GM18526 (cell line): ENCODE data around the gene TAC4.

ENCODE experiments used
- POLR2A ChIP-seq: IDR thresholded peaks from 3 replicates; pipeline ENCODE4 v1.6.1; 2011; ENCODE audit not compliant: insufficient read length; ENCODE audit errors: extremely low read depth

The TAC4 gene

DNA sequence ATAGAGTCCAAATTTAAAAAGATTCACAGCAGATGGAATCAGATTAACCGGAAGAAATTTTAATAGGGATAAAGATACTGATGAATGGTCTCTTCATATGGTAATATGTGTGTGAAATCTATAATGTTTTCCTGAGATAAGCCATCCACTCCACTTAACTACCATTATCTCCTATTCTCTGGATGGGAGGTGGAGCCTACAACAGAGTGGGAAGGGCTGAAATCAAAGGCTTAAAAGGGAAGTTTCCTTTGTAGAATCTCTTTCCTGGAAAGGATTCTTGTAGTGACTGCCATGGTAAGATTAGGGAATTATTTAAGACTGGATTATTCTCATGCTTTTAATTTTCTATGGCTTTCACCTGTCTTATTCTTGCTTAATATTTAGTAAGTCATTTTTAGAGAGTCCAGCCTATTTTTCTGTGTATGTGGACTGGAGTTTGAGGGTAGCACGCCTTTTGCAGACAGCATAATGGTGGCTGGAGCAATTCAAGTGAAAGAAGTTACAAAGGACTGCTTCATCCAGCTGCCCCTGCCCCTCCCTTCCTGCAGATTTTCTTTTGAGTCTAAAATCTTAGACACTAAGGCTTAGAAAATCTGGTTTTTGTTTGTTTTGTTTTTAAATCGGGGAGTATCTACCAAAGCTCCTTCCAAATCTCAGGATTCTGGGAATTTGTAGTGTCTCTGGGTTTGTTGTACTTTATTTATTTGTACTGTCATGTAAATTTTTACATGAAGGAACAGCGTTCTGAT, 32.9 kb downstream of the TAC4 start:
- TF ChIP-seq POLR2A: no peak

DNA sequence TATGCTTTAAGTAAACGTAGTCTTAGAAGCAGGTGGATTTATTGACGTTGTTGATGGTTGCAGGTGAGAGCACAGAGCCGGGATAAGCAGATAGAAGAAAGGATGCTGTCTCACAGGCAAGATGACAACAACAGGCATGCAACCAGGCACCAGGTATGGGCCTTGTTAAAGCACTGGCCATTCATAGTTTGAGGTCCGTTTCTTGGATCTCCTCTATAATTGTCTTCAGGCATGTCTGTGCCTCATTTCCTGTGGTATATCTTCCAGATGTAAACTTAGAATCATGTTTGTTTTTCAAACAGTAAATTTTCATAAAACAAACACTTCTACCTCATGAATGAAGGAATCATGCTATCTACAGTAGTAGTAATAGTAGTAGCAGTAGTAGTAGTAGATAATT, 38.8 kb downstream of the TAC4 start:
- TF ChIP-seq POLR2A: no peak

DNA sequence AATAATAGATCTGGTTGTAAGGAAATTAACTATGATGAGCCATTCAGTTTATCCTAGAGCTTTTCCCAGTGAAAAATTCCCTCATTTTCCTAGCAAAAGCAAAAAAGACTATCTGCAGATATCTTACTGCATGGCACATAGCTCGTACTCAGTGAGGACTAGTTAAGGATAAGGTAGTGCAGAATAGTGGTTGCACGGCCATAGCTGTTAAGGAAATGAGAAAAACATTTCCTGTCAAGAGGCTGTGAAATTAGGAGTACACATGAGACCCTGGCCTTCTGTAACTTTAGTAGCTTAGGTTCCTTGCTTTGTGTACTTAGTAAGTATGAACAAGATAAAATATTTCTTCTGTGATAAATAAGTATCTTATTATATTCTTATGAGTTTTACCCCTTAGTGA, 49.1 kb downstream of the TAC4 start:
- no peak for TF ChIP-seq POLR2A

DNA sequence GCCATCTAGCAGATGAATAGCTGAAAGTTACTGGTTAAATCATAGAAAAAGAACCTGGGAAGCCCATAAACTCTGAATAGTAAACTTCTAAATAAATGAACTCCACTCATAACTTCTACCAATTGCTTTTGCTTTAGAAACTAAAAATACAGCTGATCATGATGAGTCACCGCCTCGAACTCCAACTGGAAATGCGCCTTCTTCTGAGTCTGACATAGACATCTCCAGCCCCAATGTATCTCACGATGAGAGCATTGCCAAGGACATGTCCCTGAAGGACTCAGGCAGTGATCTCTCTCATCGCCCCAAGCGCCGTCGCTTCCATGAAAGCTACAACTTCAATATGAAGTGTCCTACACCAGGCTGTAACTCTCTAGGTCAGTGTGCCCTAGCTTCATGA, 49.7 kb downstream of the TAC4 start:
- TF ChIP-seq POLR2A: no peak

DNA sequence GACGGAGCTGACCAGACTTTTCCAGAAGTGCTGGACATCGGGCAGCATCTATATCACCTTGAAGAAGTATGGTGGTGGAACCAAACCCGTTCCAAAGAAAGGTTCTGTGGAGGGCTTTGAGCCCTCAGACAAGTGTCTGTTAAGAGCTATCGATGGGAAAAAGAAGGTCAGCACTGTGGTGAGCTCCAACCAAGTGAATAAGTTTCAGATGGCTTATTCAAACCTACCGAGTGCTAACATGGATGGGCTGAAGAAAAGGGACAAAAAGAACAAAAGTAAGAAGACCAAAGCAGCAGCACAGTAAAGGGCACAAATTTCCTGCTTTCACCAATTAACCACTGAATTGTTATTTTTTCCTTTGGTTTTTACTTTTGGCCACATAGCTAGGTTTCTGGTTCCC, 52.5 kb downstream of the TAC4 start:
- TF ChIP-seq POLR2A: no peak

DNA sequence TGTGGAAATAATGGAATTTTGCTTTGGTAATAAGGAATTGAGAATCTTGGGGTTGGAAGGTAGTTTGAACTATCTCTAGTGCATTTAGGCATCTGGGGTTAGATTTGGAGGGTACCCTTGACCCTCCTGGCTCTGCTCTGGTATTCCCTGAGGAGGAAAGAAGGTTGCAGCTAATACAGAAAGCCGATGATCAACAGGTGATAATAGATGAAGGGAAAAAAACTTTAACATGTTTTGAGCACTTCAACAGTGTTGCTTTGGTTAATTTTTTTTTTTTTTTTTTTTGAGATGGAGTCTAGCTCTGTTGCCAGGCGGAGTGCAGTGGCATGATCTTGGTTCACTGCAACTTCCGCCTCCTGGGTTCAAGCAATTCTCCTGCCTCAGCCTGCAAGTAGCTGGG, 54.6 kb downstream of the TAC4 start:
- no peak for TF ChIP-seq POLR2A

DNA sequence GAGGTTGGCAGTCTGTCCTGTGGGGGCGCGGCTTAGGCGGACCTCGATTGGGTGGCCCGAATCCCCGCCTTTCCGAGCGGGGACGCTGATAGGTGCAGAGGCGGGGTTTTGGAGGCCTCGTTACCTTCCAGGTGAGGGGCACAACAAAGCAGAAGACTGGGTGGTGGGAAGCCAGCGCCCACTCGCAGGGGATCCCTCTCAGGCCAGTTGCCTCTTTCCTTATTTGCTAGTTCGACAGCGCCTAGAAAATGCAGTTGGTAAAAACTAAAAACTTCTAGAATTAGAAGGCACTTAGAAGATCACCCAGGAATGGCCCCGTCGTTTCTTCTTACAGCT, 58.7 kb downstream of the TAC4 start:
- no peak for TF ChIP-seq POLR2A

DNA sequence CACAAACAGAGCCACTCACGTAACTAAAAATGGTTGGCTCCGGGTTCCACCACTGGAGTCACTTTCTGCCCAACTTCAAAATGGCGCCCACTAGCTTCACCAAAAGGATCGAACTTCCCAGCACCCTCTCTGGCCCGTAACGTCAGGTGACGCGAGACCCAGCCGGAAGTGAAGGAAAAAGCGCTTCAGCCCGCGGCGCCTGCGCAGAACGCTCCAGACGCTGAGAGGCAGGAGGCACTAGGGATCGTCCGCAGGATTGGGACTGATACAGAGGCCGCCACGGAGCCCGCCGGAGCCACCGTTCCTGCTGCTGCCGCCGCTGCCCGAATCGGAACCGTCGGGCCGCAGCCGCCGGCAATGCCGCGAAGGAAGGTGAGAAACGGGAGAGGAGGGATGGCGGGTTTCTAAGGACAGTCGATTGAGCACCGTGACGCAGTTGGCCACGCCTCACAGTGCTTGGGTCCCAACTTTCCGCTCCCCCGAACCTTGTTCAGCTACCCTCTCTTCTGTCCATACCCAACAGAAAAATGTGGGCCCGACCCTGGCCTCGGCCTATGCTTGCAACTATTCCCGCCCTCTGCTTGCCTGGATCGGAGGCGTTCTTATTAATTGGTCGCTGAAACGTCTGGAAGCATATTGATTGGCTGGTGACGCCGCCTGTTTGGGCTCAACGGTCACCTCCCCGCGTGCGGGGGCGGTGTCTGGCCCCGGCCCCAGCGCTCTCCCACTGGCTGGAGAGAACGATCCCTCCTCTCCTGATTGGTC, 59.2 kb downstream of the TAC4 start, which contains the start of gene KAT7:
Gene KAT7 (plus strand): TSS at position 204 of the 765 bp plus-strand sequence. CDS start 154 bp downstream, at position 358.
- peak; percentile 76 for TF ChIP-seq POLR2A
